Pancreas (tissue), 10 donors: ENCODE measurements around the gene SLC6A19. TPM values are rescaled to one million over a fixed set of nuclear protein-coding genes. Genes with fewer than 3 reads are reported as not detected.

Source experiments
- ATAC-seq, 4 donors: fragments of 200-7000 bp; cut with Tn5 transposase; one replicate each; pipeline versions ENCODE4 v1.8.0 to v1.9.1; 2020; ENCODE audit warnings: mild to moderate bottlenecking in 4 of 4, moderate library complexity in 4 of 4
- DNase-seq, 6 donors: peaks; one replicate each; pipeline ENCODE4 v3.0.0-alpha.2; 2020
- FAIRE-seq: peaks from 2 replicates; lab custom pipeline; 2012; peaks lifted over from hg19 to GRCh38; lab: Jason Lieb, UNC
- H3K27ac ChIP-seq, 4 donors: fragments of 200-600 bp; sonication (generic); 1 replicate in 3 of 4; 2 replicates in 1 of 4; pipeline versions ENCODE4 v1.5.0 to v1.8.0; 2020
- H3K27me3 ChIP-seq, 4 donors: fragments of 200-600 bp; one replicate each; pipeline ENCODE4 v1.8.0; 2021
- H3K36me3 ChIP-seq, 3 donors: fragments of 200-600 bp; sonication (generic) in 1 of 3; one replicate each; pipeline versions ENCODE4 v1.5.0 to v1.8.0; 2020 to 2021
- H3K4me1 ChIP-seq, 3 donors: fragments of 200-600 bp; one replicate each; pipeline ENCODE4 v1.8.0; 2021
- H3K4me3 ChIP-seq, 4 donors: fragments of 200-600 bp; sonication (generic) in 2 of 4; one replicate each; pipeline versions ENCODE4 v1.5.0 to v1.8.0; 2020 to 2021
- H3K9me3 ChIP-seq, 4 donors: fragments of 200-600 bp; one replicate each; pipeline ENCODE4 v1.8.0; 2021
- WGBS, 2 donors: extraction: QIAGEN DNeasy Blood & Tissue Kit; methylation state at CpG; one replicate each; pipeline ENCODE4 v1.1.7; 2013; 5-methylcytosine and 5-hydroxymethylcytosine counted together
- intact Hi-C, 3 donors: fragments of 100-400 bp; cut with DNase I; formaldehyde crosslinking; loops; one replicate each; pipeline versions ENCODE4 v1.11.1 to v1.14.2; 2022
- polyA plus RNA-seq, 2 donors: library from polyadenylated mRNA; stranded (reverse); fragments of 200-250 nt; gene quantifications; one replicate each; pipeline ENCODE4 v1.2.3, GENCODE V29; 2013
- total RNA-seq, 6 donors: library from RNA; stranded (reverse); fragmentation: NEBNext Ultra II Directional in 4 of 6; extraction: Animal tissue kit (Norgen Biotek cat#: 25700) in 4 of 6; gene quantifications; one replicate each; pipeline versions ENCODE4 v1.2.1 to v1.2.4, GENCODE V29; 2021 to 2023
- TF ChIP-seq, protein P1 (sequence below), 4 donors: fragments of 200-600 bp; sonication (generic) in 3 of 4; IDR thresholded peaks; one replicate each; pipeline versions ENCODE4 v1.5.0 to v1.8.0; 2021; ENCODE audit warnings: antibody characterized with exemption in 4 of 4
- donor health status: healthy with polysubstance abuse.
- donor health status: DM: no; HTN: no; CAD: no; lungs with moderate emphysema.
- donor health status: DM: no; HTN: no; CAD: no.
- donor health status: control.
- donor health status: control.
- donor health status: Bipolar disorder and iron deficiency.
- donor health status: DM: yes; HTN: yes; CAD: no.
- donor health status: DM: no; HTN: no; CAD: no.
- donor health status: DM: no; HTN: no; CAD: no.
- donor health status: DM: yes; HTN: yes; CAD: no.

The SLC6A19 gene
- total and polyA plus RNA-seq, 8 donors = 0.08 to 3.9 (median 0.29) TPM

DNA sequence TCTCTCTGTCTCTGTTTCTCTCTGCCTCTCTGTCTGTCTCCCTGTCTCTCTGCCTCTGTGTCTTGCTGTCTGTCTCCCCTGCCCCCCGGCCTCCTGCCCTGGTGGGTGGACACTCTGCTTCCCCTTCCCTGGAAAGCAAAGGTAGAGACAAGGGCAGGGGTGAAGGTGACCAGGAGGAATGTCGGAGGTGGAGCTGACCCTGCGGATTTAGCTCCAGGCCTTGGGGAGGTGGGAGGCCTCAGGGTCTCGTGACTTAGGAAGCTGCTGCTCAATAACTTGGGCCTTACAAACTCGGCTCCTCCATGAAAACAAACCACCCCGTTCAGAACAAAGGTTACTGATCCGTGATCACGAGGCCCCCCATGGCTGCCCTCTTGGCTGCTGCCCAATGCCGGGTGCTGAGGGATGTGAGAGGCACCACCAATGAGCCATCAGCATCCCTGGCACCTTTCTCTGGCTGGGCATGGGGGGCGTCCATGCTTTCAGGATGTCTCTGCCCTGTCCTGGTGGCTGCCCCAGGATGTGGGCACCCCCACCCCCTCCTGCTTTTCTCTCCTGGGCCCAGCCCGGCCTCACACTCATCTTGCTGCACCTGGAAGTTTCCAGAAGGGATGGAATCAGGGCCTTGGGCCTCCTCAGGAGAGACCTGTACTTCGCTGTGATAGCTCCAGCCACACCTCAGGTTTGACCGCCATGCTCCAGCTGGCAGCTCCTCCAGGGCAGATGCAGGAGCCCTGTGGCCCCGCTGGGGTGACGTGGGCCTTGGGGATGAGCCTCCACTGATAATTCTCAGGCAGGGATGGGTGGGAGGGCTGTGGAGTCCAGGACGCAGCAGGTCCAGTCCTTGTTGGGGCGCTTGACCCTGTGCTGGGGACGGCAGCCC lies 14.8 kb upstream of the SLC6A19 start:
- TF ChIP-seq, protein P1, sequence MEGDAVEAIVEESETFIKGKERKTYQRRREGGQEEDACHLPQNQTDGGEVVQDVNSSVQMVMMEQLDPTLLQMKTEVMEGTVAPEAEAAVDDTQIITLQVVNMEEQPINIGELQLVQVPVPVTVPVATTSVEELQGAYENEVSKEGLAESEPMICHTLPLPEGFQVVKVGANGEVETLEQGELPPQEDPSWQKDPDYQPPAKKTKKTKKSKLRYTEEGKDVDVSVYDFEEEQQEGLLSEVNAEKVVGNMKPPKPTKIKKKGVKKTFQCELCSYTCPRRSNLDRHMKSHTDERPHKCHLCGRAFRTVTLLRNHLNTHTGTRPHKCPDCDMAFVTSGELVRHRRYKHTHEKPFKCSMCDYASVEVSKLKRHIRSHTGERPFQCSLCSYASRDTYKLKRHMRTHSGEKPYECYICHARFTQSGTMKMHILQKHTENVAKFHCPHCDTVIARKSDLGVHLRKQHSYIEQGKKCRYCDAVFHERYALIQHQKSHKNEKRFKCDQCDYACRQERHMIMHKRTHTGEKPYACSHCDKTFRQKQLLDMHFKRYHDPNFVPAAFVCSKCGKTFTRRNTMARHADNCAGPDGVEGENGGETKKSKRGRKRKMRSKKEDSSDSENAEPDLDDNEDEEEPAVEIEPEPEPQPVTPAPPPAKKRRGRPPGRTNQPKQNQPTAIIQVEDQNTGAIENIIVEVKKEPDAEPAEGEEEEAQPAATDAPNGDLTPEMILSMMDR (IDR thresholded peaks at IDR 0.05) = no peak
- Histone ChIP-seq H3K4me1 (peaks cover 57 to 59% (median 58%) of the 10 kb centered on the region in 3 donors), H3K27ac (peak overlapping the region; percentile 71 to 85 (median 78)), H3K27me3 (no peaks in the 10 kb centered on the region), H3K4me3 (no peak overlapping the region), H3K36me3 (no peaks in the 10 kb centered on the region), H3K9me3 (no peaks in the 10 kb centered on the region)
- 77% methylated on average over 17 to 18 of the region's 18 CpGs for WGBS, 2 donors
- intact Hi-C loops = no loop called here
- DNase-seq = peak in 3 of 6 donors; percentile 11 to 62 (median 30)
- no peak for ATAC-seq
- FAIRE-seq = no peak

DNA sequence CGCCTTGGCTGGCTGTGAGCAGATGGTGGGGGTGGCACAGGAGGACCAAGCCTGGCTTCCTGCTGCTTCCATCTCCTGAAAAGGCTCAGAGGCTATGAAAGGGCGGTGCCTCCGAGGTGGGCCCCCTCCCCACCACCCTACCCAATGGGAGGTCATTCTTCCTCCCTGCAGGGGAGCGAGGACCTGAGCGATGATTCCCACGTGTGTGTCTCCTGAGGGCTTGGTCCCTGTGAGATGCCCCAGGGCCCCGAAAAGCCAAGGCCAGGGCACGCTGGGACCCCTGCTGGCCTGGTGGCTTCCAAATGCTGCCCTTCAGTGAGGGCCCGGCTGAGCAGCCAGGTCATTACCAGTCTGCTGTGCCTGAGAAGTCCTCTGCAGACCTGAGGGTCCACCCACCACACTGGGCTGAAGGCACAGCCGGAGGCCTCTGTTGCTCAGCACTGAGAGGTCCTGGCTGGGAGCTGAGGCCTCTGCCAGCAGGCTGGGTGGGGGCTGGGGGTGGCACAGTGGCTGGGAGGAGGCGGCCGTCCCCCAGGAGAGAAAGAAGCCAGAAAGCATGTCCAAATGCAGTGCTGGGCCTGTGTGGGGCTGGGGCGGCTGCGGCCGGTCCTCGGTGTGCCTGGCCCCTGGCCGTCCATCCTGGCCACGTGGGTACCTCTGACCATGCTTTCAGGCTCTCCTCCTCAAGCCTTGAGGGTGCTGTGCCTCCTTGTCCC lies 14.0 kb upstream of the SLC6A19 start:
- Histone ChIP-seq H3K4me3 (no peak overlapping the region), H3K4me1 (peaks cover 49 to 51% (median 50%) of the 10 kb centered on the region in 3 donors), H3K27me3 (no peaks in the 10 kb centered on the region), H3K27ac (peak overlapping the region in 3 of 4 donors; percentile 26 to 84 (median 71)), H3K9me3 (no peaks in the 10 kb centered on the region), H3K36me3 (no peaks in the 10 kb centered on the region)
- ATAC-seq (no peak), FAIRE-seq (no peak), DNase-seq (peak in 3 of 6 donors; percentile 13 to 76 (median 34))
- WGBS, 2 donors = 91 to 94% methylated on average over 17 to 18 of the region's 18 CpGs
- intact Hi-C loops = no loop called here
- TF ChIP-seq, protein P1 (IDR thresholded peaks at IDR 0.05) = no peak

DNA sequence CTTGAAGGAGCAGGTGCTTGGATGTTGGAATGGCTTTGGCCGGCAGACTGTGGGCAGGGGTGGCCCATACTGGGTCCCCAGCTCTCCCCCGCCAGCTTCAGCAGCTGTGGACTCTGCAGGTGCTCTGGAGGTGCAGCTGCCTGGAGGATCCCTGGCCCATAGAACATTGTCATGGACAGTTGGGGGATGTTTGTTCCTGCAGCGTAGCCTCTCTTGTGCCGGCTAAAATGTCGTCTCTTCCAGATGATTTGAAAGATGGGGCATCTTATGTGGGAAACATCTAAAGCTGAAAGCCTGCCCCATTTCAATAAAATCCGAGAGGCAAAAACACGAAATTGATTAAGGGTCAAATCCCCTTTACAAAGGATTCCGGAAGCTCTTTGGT lies 13.5 kb upstream of the SLC6A19 start:
- intact Hi-C loops = no loop called here
- H3K36me3 ChIP-seq = no peaks in the 10 kb centered on the region
- peaks cover 45 to 46% (median 45%) of the 10 kb centered on the region in 3 donors for H3K4me1 ChIP-seq
- peak overlapping the region; percentile 2 to 71 (median 36) for H3K27ac ChIP-seq
- DNase-seq (no peak), FAIRE-seq (no peak), ATAC-seq (no peak)
- 83 to 89% methylated on average over 8 of the region's 8 CpGs for WGBS, 2 donors
- no peaks in the 10 kb centered on the region for H3K27me3 ChIP-seq
- H3K9me3 ChIP-seq = no peaks in the 10 kb centered on the region
- H3K4me3 ChIP-seq = no peak overlapping the region
- TF ChIP-seq, protein P1 (IDR thresholded peaks at IDR 0.05) = no peak

DNA sequence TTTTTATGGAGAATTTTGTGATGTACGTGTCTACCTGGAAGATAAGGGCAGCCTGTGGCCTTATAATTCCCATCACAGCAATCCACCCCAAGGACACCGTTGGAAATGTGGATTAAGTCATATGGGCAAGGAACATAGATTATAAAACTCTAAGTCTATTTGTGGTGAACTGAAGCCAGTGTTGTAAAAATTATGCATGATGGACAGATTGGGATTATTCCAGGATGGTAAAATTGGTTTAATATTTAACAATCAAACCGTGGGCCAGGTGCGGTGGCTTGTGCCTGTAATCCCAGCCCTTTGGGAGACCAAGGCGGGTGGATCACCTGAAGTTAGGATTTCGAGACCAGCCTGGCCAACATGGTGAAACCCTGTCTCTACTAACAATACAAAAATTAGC lies 12.9 kb upstream of the SLC6A19 start:
- Histone ChIP-seq H3K4me3 (no peak overlapping the region), H3K27ac (peak overlapping the region; percentile 2 to 71 (median 36)), H3K4me1 (peaks cover 39 to 41% (median 40%) of the 10 kb centered on the region in 3 donors), H3K36me3 (no peaks in the 10 kb centered on the region), H3K9me3 (no peaks in the 10 kb centered on the region), H3K27me3 (no peaks in the 10 kb centered on the region)
- DNase-seq (peak in 5 of 6 donors; percentile 13 to 51 (median 36)), ATAC-seq (peak; percentile 49 to 60 (median 54)), FAIRE-seq (no peak)
- TF ChIP-seq, protein P1 (IDR thresholded peaks at IDR 0.05) = no peak
- intact Hi-C loops = no loop called here
- 9 to 10% methylated on average over 6 of the region's 6 CpGs for WGBS, 2 donors
